LNCAP (cell line): ENCODE results near the gene SLC9A3.

ENCODE experiments used
- CTCF ChIP-seq: fragments of 450-650 bp; IDR thresholded peaks from 2 replicates; pipeline ENCODE4 v1.5.1; 2017; ENCODE audit warnings: mild to moderate bottlenecking

Gene SLC9A3

DNA sequence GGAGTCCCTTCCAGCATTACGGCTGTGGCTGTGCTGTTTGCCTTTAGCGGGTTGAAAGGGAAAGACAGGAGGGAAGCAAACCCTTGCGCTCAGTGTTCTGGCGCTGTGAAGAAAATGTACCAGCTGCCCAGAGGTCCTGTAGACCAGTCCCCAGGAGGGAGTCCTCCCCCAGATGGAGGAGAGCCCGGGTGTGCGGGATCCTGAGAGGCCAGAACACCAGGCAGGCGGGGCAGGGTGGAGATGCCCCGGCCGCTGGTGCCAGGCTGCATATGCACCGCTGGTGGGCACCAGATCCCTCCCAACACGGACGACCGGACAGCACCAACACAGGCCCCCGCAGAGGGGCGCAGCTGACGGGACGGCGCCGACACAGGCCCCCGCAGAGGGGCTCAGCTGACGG, 37.2 kb upstream of the SLC9A3 start:
- TF ChIP-seq CTCF, result no peak

DNA sequence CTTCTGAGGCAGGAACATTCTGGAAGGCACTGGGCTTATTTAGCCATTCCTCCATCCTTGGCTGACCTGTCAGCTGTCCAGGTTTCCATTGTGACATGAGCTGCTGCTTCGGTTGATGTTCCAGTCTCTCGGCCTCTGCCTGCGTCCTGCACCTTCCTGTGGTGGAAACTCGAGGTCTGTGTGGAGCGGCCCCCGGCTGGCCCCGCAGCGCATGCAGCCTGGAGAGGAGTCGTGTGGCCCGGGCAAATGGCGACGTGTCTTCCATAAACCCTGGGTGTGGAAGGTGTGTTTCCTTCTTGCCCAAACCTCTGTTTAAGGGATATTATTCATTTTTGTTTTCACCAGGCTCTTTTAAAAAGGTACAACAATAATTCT, 36.5 kb upstream of the SLC9A3 start:
- TF ChIP-seq CTCF, result no peak

DNA sequence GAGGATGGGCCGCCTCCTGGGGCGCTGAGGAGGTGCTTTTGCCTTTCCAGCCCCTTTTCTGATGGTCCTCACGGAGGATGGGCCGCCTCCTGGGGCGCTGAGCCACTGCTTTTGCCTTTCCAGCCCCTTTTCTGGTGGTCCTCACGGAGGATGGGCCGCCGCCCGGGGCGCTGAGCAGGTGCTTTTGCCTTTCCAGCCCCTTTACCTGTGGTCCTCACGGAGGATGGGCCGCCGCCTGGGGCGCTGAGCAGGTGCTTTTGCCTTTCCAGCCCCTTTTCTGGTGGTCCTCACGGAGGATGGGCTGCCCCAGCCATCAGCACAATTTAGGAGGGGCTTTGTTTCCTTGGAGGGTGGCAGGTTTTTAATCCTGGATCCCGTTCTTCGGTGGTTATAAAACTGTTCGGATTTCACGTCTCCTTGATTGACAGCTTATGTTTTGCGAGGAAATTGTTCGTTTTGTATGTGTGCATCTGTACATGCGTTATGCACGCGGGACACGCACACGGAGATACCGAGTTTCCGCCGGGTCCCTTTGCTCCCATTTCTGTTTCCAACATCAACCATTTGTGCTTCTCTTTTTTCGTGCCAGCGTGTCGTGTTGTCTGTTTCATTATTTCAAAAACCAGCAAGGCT, 34.7 kb upstream of the SLC9A3 start:
- no peak for TF ChIP-seq CTCF

DNA sequence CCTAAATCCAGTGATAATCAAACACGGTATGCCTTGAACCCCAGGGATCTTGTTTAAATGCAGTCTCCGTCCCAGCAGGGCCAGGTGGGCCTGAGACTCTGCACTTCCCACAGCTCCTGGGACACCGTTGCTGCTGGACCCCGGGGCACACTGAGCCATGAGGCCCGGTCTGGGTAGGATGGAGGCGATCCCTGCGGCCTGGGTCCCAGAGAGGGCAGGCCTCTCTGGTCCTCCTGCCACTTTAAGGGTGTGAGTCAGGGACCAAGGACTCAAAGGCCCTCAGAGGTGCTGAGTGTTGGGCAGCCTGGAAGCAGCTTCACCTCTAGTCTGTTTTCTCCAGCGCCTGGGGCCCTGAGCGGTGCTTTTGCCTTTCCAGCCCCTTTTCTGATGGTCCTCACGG, 34.1 kb upstream of the SLC9A3 start:
- TF ChIP-seq CTCF, result no peak

GRCh38 chr5:556909-557441, 32.7 kb upstream of the SLC9A3 start:
- no peak for TF ChIP-seq CTCF

GRCh38 chr5:555058-555623, 30.9 kb upstream of the SLC9A3 start:
- no peak for TF ChIP-seq CTCF

DNA sequence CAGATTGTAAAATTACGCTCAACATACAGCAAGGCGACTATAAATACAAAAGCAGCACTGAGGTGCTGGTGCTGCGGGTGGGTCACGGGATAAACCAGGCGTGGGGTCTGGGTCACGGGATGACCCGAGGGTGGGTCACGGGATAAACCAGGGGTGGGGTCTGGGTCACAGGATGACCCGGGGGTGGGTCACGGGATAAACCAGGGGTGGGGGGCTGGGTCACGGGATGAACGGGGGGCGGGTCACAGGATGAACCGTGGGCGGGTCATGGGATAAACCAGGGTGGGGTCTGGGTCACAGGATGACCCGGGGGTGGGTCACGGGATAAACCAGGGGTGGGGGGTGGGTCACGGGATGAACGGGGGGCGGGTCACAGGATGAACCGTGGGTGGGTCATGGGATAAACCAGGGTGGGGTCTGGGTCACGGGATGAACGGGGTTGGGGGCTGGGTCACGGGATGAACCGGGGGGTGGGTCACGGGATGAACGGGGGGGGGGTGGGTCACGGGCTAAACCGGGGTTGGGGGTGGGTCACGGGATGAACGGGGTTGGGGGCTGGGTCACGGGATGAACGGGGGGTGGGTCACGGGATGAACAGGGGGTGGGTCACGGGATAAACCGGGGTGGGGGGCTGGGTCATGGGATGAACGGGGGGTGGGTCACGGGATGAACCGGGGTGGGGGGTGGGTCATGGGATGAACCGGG, 30.2 kb upstream of the SLC9A3 start:
- TF ChIP-seq CTCF, result no peak
